Occipital lobe (tissue), 2 donors: ENCODE measurements around the gene KCNMA1. TPM values are rescaled to one million over a fixed set of nuclear protein-coding genes. Genes with fewer than 3 reads are reported as not detected.

Experiments used
- DNase-seq: peaks from one replicate; lab custom pipeline; 2025; lab: John Stamatoyannopoulos, UW
- total RNA-seq: library from RNA; depleted of rRNA; stranded (reverse); fragments of >200 nt; gene quantifications from one replicate; pipeline ENCODE4 v1.2.3, GENCODE V29; 2014

The KCNMA1 gene
- total RNA-seq, 1 donor from 2014 or later = 43.0 TPM

- no peak for DNase-seq
These were observed 568.6 kb downstream of the KCNMA1 start for GRCh38 chr10:77068969-77069368.

- no peak for DNase-seq
These were observed 569.3 kb downstream of the KCNMA1 start for GRCh38 chr10:77068272-77068671.

GRCh38 chr10:77062381-77062780 is 575.2 kb downstream of the KCNMA1 start:
- no peak for DNase-seq

GRCh38 chr10:77060913-77061312 is 576.7 kb downstream of the KCNMA1 start:
- DNase-seq = no peak

GRCh38 chr10:77056650-77057049 is 581.0 kb downstream of the KCNMA1 start:
- no peak for DNase-seq

GRCh38 chr10:77052593-77052992 is 585.0 kb downstream of the KCNMA1 start:
- no peak for DNase-seq

- DNase-seq = no peak
These were observed 585.8 kb downstream of the KCNMA1 start for GRCh38 chr10:77051837-77052236.

GRCh38 chr10:77049896-77050295 is 587.7 kb downstream of the KCNMA1 start:
- DNase-seq = no peak

- no peak for DNase-seq
These were observed 588.5 kb downstream of the KCNMA1 start for GRCh38 chr10:77049146-77049545.

- no peak for DNase-seq
These were observed 592.5 kb downstream of the KCNMA1 start for GRCh38 chr10:77045085-77045484.

- no peak for DNase-seq
These were observed 594.2 kb downstream of the KCNMA1 start for GRCh38 chr10:77043420-77043763.

GRCh38 chr10:77042706-77043419 is 594.7 kb downstream of the KCNMA1 start:
- no peak for DNase-seq

GRCh38 chr10:77041636-77042258 is 595.9 kb downstream of the KCNMA1 start:
- no peak for DNase-seq

- no peak for DNase-seq
These were observed 599.2 kb downstream of the KCNMA1 start for GRCh38 chr10:77038407-77038806.

- no peak for DNase-seq
These were observed 599.7 kb downstream of the KCNMA1 start for GRCh38 chr10:77037735-77038403.

- DNase-seq = no peak
These were observed 600.4 kb downstream of the KCNMA1 start for GRCh38 chr10:77036993-77037734.

GRCh38 chr10:77036276-77036675 is 601.3 kb downstream of the KCNMA1 start:
- no peak for DNase-seq

GRCh38 chr10:77034795-77035194 is 602.8 kb downstream of the KCNMA1 start:
- DNase-seq = no peak

- no peak for DNase-seq
These were observed 603.4 kb downstream of the KCNMA1 start for GRCh38 chr10:77034240-77034639.

- DNase-seq = no peak
These were observed 605.4 kb downstream of the KCNMA1 start for GRCh38 chr10:77032188-77032570.

- no peak for DNase-seq
These were observed 605.9 kb downstream of the KCNMA1 start for GRCh38 chr10:77031531-77032187.

GRCh38 chr10:77030974-77031373 is 606.6 kb downstream of the KCNMA1 start:
- no peak for DNase-seq
